Stimulated activated CD4-positive, alpha-beta T cell treated with anti-CD3 and anti-CD28 coated beads, Interleukin-1b, Interleukin-23, amount 100 ng/mL, for 48 hours (primary cell): ENCODE measurements around the gene PHACTR1.

ENCODE experiments used
- DNase-seq: peaks from one replicate; pipeline ENCODE4 v3.0.0-alpha.2; 2020

Gene PHACTR1

DNA sequence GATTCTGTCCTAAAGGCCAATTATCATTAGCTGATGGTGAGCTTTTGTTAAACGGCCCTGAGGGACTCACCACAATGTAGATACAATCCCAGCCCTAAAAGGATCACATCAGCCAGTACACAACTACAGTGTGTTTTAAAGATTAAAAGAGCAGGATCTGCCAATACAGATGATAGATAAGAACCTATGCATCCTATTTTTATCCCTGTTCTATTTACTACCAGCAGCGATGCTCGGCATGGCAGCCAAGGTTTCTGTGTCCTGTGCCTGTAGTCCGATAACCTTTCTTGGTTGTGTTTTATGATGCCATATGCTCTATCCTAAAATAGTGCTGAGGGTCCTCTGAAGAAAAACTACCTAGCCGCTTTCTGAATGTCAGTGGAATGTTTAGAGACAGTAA, 289.4 kb downstream of the PHACTR1 start:
- DNase-seq = no peak

DNA sequence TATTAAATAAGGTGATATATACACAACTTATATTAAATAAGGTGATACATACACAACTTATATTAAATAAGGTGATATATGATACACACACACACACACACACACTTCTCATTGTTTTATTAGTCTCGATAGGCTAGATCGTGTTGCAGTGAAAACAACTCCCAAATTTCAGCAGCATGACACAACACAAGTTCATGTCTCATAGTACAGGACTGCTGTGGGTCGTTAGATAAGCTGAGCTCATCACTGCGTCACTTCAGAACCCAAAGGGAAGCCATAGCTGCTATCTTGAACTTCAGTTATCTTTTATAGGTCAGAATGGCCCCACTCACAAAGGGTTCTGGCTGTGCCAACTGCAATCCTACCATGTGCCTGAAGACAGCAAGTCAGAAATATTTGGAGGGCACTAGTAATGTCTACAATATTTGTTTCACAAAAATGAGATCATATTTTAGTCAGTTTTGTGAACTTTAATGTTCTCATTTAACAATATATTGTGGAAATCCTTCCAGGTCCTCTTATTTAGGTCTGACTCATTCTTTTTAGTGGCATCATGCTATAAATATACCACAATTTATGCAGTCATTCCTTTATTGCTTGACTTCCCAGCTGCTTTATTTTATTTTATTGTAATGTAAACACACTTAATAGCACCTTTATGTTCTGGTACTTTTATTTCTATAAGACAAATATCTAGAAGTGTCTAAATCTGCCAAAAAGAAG, 290.2 kb downstream of the PHACTR1 start:
- DNase-seq = no peak

GRCh38 chr6:13007744-13008143, 291.2 kb downstream of the PHACTR1 start:
- DNase-seq = no peak

- DNase-seq = no peak
These were observed 292.5 kb downstream of the PHACTR1 start for GRCh38 chr6:13009031-13009430.

DNA sequence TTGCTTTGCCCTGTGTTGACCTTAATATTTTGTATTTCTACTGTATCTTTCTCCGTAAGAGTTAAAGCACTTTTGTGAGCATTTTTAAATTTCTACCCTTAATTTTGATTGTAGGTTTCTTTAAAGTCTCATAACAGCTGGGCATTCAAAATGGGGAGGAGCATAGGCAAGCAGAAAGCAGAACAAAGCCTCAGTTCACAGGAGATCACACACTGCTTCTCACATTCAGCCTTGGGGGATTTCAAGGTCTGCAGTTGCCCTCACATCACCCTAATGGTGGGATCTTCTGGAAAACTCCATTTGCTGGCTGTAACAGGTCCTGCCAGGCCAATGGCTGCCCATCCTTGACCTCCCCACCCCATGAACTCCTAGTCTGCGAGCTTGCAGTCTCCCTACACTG, 292.9 kb downstream of the PHACTR1 start:
- no peak for DNase-seq

DNA sequence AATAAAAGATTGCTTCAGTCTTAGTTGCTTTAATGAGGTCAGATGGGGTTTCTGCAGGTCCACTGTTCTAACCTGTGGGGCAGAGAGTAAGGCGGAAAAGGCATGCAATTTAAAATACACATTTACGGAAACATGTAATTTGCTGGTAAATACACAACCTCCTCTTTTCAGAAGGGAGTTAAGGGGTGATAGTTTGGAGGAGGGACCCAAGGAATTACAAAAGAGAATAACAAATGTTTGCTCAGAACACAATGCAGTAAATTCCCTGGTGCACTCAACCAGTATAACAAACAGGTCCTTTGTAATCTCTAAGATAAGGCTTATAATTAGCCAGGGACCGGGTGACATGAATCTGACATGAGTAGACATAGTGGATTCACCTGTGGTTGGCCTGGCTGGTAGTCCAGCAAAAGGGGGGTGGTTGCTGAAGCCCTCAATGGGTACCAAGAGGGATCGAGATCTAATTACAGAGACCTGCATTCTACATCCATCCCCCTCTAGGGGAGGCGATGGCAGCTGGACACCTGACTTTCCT, 295.1 kb downstream of the PHACTR1 start:
- no peak for DNase-seq

- no peak for DNase-seq
These were observed 295.7 kb downstream of the PHACTR1 start for GRCh38 chr6:13012296-13012695.

- no peak for DNase-seq
These were observed 296.6 kb downstream of the PHACTR1 start for GRCh38 chr6:13012977-13013680.

- no peak for DNase-seq
These were observed 297.3 kb downstream of the PHACTR1 start for GRCh38 chr6:13013681-13014503.

DNA sequence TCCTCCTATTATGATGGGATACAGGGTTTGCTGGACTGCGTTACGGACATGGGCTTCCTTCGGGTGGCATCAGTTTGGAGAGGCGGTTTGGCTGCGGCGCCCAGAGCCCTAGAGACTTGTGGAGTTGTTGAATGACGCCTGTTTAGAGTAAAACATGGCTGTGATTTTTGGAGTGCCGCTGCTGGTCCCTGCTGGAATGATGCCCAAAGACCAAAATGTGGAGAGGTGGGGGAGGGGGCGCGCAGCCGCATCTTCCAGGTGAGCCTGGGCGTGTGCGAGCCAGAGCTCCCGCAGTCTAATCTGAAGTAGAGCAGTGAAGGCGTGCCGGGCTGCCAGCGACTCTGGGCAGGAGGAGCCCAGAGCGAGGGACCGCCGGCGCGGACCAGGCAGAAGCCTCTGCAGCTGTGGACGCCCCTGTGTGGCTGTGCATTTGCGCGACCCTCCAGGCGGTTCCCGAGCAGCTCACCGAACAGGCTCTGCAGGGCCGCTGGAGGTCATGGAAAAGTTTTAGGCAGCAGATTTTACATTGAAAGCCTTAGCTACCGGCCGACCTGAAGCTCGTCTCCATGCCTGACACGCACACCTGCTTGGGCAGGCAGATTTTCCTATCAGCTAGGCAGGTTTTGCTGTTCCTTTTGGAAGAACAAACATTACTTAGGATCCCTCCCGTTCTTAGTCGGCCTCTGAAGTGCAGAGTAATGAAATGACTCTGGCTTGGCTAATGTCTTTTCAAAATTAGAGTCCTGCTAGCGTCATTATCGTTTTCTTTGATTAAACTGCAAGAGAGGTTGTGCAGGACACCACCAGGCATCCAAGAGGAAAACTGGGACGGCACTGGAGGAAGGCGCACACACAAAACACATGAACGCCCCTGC, 298.2 kb downstream of the PHACTR1 start:
- no peak for DNase-seq

- no peak for DNase-seq
These were observed 298.8 kb downstream of the PHACTR1 start for GRCh38 chr6:13015379-13015681.

- no peak for DNase-seq
These were observed 308.0 kb downstream of the PHACTR1 start for GRCh38 chr6:13024616-13025015.

GRCh38 chr6:13025893-13026499, 309.4 kb downstream of the PHACTR1 start:
- DNase-seq = no peak

DNA sequence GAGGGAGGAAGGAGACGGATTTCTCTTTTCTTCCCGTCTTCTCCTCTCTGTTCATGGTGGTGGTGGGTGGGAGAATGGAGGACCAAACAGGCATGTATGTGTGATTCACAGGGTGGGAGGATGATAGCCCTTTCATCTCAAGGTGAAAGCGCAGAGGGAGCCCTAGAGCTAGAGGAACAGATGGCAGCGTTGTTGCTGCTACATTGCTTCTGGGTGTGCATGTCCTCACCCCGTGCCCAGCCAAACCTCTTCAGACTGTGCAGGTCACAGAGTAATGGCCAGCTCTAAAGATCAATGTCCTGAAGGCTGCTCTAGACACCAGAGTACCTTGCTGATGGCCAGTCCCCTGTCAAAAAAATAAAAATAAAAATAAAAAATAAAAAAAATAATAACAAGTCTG, 310.0 kb downstream of the PHACTR1 start:
- no peak for DNase-seq

- no peak for DNase-seq
These were observed 310.6 kb downstream of the PHACTR1 start for GRCh38 chr6:13027207-13027606.

DNA sequence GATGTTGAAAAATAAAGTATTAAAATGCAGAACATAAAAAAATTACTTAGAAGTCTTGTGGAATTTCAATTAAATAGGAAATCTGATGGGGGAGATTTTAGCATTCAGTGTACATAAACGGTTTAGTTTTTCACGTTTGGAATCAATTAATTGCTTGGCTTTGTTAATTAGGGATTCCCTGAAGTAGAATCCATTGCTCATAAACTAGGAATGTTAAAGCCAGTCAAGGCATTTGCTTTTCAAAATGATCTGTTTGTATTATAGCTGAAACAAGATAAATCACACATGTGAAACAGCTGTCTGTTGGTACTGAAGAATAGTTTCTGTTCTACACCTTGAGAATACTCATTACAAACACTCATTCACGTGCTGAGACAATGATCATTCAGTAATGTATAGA, 313.8 kb downstream of the PHACTR1 start:
- no peak for DNase-seq

GRCh38 chr6:13032566-13032965, 316.0 kb downstream of the PHACTR1 start:
- no peak for DNase-seq

GRCh38 chr6:13033145-13033544, 316.6 kb downstream of the PHACTR1 start:
- DNase-seq = no peak

GRCh38 chr6:13034316-13034715, 317.7 kb downstream of the PHACTR1 start:
- DNase-seq = no peak

GRCh38 chr6:13035606-13036005, 319.0 kb downstream of the PHACTR1 start:
- no peak for DNase-seq

DNA sequence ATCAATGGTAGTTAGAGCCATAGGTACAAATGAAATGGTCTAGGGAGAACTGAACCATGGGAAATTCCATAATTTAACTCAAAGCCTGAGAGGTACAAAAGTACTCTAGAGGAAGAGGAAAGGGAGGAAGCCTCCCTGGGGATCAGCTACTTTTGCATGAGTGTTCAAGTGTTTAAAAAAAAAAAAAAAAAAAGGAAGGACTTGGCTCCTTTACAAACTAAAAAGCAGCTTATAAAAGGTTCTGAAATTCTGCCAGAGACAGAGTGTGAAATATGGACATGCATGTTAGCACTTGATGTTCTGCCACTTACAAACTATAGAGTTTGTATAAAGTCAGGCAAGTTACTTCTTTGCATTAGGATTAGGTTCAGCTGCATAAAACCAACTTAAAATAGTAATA, 321.7 kb downstream of the PHACTR1 start:
- no peak for DNase-seq

DNA sequence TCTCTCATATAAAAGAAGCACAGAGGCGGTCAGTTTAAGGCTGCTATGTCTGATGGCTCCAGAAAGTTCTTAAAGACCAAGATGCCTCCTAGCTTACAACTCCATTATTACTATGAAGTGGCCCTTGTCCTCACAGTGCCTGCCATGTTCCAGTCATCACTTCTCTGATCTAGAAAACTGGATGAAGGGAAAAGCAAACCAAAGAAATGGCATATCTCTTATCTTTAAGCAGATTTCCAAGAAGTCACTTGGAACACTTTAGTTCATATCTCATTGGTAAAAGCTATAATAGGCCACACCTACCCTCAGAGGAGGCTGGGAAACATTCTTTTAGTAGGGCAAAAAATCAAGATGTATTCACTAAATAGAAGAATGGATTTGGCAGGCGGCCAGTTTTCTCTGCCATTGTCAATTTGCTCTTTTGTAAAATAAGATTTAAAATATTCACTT, 322.2 kb downstream of the PHACTR1 start:
- DNase-seq = no peak
